Measurements from ENCODE around the gene IPO4. TPM values are rescaled to one million over a fixed set of nuclear protein-coding genes. Genes with fewer than 3 reads are reported as not detected.

Gene IPO4
- total RNA-seq, 1 donor from 2014 or later: 46.3 TPM

DNA sequence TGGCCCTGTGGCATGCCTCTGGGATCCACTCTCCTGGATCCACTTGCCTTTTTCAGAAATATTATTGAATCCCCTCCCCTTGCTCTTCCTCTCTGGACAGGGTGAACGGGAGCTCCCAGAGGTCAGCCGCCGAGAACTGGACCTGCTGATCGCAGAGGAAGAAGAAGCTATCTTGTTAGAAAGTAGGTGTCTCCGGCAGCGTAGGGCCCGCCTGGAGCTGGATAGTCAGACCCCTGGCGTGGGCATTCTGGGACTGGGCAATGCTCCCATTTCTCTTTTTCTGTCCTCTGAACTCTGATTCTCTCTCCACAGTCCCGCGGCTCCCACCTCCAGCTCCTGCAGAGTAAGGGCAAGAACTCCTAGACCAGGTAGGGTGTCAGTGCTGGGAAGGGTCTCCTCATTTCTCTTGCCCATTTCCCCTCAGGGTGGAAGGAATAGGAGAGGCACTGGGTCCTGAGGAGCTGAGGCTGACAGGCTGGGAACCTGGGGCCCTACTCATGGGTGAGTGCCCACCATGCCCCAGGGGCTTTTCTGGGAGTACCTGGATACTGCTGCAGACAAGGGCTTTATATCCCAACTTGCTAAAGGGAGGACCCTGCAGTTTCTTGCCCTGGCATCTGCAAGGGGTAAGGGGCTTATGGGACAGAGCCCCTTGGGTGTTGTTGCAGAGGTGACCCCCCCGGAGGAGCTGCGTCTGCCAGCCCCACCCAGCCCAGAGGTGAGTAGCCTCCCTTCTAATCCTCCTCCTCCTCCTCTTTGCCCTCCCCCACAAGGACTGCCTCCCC is 11.4 kb downstream of the IPO4 start:
- no peak for DNase-seq (ENCODE audit: low spot score)

DNA sequence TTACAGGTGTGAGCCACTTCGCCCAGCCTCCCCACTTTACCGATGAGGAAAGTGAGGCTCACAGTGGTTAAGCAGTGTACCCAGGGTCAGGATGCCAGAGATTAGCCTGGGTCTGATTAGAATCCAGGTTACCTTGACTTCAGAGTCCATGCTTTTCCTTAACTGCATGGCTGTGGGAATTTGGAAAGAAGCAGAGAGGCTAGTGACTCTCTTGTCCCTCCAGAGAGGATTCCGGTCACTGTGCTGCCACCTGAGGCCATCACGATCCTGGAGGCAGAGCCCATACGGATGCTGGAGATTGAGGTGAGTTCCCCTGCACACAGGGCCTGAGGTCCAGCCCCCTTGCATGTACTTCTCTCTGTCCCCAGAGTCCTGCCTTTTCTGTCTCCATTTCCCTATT is 12.0 kb downstream of the IPO4 start:
- no peak for DNase-seq (ENCODE audit: low spot score)

DNA sequence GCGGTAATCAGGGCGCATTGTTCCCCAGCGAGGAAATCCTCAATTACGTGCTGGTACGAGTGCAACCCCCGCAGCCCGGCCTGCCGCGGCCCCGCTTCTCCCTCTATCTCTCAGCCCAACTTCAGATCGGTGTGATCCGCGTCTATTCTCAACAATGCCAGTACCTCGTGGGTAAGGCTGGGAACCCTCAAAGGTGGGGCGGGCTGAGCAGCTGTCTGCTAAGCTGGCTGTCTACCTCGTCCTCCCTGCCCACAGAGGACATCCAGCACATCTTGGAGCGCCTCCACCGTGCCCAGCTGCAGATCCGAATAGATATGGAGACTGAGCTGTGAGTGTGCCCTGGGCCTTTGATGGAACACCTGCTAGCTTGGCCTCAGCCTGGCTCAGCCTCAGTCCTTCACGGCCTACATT is 15.7 kb downstream of the IPO4 start:
- DNase-seq (ENCODE audit: low spot score): no peak

DNA sequence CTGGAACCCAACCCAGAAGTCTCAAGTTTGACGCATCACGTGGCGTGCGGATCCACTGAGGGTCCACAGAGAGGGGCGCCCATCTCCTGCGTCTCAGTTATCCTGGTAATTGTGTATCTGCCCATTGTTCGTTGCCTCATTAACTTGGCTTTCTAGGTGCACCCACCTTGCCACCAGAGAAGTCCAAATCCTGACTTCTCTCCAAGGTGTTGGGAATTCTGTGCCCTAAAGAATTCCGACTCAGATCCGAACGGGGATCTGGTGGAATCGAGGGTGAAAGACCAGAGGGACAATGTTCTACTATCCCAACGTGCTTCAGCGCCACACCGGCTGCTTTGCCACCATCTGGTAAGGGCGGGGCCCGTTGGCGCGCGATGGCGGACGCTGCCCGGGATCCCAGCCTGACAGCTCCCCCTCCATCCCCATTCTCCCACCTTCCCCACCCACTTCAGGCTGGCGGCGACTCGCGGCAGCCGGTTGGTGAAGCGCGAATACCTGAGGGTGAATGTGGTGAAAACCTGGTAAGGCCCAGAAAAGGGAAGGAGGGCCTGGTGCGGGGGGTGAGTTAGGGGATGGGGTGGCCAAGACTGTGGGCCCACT is 16.3 kb downstream of the IPO4 start:
- DNase-seq (ENCODE audit: low spot score): no peak

DNA sequence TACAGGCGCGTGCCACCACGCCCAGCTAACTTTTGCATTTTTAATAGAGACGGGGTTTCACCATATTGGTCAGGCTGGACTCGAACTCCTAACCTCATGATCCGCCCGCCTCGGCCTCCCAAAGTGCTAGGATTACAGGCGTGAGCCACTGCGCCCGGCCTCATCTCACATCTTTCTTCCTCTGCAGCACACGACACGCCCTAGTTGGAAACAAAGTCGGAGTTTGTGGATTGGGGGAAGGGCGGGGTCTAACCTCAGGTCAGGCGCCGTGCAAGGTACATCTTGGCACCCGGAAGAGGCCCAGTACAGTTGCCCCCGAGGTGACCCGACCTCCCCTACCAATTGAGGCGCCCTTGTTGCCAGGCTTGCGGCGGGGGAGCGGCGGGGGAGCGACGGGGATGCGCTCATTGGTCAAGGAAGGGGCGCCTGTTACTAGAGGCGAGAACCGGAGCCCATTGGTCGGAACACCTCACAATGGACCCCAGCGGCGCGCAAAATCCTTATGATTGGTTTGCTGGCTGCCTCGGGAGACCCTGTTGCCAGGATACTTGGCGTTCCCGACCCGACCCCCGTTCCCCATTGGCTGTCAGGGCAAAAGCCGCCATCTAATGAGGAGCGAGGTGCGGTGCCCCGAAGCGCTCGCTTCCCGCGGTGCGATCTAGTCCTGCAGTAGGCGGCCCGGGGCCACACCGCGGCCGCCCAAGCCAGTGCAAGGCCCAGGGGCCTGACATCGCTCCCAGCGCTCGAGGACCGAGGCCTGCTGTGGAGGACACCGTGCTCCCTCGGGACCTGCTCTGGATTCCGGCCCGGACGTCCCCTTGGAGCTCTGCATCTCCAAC is 17.0 kb downstream of the IPO4 start, which contains the start of gene REC8:
Gene REC8 (plus strand): TSS at position 659 of the 839 bp plus-strand sequence. CDS start 473 bp downstream, outside the sequence.
- no peak for DNase-seq (ENCODE audit: low spot score)

DNA sequence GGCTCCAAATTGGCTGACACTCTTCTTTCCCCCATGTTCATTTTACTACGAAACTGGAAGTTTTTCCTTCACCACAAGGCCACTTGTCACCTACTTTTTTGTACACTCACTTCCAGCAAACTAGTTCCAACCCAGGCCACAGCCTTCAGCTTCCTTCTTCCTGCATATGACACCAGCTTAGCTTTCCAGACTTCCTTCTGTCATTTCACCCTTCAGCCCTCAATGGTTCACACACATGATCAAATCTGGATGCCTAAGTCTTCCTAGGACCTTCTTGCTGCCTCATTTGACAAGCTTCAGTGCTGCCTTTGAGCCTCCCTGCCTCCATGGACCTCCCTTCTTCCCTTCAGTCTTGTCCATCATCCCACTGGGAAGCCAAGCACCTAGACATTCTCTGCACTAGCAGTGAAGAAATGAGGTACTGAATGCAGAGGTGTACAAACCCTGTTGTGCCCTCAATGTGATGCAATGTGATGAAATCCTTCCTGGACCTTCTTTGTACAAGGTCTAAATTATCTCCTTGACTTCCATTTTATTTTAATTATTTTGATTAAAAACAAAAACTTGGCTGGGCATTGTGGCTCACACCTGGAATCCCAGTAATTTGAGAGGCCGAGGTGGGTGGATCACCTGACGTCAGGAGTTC is 21.0 kb downstream of the IPO4 start:
- no peak for DNase-seq (ENCODE audit: low spot score)

DNA sequence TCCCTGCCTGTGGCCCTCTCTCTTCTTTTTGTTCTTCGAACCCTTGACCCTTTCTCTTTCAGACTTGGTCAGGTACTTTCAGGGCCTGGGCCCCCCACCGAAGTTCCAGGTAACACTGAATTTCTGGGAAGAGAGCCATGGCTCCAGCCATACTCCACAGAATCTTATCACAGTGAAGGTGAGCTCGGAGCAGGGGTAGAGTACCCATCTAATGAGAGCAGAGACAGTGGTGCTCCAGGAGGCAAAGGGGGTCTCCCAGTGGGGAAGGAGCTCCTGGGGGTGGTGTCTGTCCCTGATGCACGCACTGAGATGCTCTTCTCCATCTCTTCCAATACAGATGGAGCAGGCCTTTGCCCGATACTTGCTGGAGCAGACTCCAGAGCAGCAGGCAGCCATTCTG is 22.8 kb downstream of the IPO4 start:
- no peak for DNase-seq (ENCODE audit: low spot score)

DNA sequence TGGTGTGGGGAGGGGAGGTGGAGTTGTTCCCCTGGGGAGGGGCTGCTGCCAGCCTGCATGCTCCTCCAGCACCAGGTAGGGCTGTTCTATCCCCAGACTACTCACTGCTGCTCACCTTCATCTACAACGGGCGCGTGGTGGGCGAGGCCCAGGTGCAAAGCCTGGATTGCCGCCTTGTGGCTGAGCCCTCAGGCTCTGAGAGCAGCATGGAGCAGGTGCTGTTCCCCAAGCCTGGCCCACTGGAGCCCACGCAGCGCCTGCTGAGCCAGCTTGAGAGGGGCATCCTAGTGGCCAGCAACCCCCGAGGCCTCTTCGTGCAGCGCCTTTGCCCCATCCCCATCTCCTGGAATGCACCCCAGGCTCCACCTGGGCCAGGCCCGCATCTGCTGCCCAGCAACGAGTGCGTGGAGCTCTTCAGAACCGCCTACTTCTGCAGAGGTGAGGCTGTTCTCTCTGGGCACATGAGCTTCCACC is 24.1 kb downstream of the IPO4 start:
- no peak for DNase-seq (ENCODE audit: low spot score)

DNA sequence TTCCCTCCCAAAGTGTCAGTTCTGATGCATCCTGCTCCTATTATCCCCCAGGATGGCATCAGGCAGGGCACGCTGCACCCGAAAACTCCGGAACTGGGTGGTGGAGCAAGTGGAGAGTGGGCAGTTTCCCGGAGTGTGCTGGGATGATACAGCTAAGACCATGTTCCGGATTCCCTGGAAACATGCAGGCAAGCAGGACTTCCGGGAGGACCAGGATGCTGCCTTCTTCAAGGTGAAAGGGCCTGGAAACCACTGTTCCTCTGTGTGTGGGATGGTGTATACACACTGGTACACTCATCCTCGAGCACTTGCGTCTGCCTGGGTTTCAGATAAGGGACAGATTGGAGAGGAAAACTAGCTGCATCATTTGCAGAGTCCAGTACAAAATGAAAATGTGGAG is 26.5 kb downstream of the IPO4 start:
- no peak for DNase-seq (ENCODE audit: low spot score)

DNA sequence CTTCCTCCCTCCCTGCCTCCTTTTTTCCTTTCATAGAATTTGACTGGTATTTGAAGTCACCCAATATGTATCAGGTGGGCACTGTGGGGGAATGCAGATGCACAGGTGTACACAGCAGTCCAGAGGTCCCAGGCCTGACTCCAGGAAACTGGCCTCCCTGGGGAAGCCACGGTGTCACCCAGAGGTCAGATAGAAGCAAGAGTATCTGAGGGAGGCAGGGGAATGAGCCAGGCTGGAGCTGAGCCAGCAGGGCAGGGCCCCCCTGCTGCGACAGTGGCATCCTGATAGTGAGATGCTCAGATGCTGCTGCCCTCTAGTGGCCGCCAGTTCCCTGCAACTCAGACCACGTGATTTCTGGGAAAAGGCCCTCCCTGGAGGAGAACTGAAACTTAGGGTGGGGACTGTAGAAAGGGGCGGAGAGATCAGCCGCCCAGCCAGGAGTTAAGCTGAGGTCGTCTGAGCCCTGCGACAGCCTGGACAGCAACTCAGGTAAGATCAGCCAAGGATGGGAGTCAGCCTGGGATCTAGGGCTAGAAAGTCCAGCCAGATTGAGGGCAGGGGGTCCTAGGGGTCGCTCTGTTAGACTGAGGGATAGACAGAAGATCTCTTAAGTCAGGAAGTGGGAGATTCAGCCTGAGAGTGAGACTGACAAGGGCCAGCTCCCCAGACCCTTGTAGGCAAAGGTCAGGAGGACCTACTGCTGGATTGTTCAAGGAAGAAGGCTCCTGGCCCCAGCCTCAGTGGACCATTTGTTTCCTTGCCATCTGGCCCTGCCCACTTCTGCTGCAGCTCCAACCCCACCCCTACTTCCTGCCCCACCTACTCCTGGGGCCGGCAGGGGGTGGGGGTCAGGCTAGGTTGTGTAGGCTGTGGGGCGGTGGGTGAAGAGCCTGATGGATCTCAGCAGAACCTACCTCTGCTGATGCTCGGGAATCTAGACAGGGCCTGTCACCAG is 27.5 kb downstream of the IPO4 start, which contains the start of gene IRF9:
Gene IRF9 (plus strand): TSS at position 416 of the 955 bp plus-strand sequence. CDS start 880 bp downstream, outside the sequence.
- peak; percentile 98 for DNase-seq (ENCODE audit: low spot score)

DNA sequence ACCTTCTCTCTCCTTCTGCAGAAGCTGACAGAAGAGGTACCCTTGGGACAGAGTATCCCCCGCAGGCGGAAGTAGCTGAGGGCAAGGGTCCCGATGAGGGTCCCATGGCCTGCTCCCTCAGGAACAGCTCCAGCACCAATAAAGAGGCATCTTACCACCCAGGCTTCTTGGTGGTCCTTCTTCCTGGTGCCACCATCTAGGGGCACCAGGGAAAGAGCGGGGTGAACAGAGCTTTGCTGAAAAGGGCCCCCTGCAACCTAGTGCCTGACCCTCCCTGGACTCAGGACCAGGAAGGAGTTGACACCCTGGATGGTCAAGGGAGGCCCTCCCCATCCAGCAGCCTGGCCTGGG is 28.1 kb downstream of the IPO4 start:
- DNase-seq (ENCODE audit: low spot score): no peak

DNA sequence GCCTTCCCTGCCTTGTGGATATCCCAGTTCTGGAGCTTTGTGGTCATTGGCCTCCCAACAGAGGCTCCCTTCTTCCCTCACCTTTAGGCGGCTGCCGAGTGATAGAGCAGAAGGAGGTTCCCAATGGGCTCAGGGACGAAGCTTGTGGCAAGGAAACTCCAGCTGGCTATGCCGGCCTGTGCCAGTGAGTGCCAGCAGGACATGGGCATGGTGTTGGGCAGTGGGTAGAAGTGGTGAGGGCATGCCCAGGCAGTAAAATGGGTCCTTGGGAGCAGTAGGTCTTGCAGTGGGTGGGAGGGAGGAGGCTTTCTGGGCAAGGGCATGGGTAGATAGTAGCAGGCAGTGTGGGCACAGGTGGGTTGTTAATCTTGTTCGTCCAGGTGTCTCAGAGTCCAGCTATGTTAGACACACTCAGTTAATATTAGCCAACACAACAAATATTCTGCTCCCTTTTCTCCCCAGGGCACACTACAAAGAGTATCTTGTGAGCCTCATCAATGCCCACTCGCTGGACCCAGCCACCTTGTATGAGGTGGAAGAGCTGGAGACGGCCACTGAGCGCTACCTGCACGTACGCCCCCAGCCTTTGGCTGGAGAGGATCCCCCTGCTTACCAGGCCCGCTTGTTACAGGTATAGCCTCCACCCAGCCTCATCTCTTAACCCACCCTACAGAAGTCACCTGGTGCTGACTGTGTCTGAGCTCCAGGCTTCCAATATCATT is 28.7 kb downstream of the IPO4 start:
- DNase-seq (ENCODE audit: low spot score): no peak

DNA sequence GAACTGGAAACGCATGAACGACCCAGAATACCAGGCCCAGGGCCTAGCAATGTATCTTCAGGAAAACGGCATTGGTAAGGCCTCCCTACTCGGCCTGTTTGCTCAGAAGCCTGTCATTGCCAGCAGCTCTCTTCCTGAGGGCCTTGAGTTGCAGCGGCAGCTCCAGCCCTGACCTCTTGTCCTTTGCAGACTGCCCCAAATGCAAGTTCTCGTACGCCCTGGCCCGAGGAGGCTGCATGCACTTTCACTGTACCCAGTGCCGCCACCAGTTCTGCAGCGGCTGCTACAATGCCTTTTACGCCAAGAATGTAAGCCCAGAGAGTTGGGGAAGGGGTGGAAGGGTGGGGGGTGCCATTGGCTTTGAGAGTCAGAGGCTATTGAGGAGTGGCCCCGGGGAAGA is 31.3 kb downstream of the IPO4 start:
- DNase-seq (ENCODE audit: low spot score): no peak

DNA sequence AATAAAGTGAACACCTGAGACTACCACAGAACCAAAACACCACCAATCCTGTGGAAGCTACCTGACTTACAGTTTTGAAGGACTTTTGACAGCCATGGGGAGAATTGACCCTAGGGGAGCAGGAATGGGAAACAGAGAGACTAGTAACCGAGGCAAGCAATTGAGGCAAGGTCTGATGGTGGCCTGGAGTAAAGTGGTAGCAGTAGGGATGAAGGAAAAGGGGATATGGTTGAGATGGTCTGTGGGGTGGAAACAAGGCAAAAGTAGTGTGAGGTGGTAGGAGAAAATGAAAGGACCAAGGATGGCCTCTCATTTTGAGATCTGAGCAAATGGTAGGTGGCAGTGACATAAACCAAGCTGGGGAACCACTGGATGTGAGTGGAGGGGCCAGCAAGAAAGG is 31.8 kb downstream of the IPO4 start:
- no peak for DNase-seq (ENCODE audit: low spot score)

DNA sequence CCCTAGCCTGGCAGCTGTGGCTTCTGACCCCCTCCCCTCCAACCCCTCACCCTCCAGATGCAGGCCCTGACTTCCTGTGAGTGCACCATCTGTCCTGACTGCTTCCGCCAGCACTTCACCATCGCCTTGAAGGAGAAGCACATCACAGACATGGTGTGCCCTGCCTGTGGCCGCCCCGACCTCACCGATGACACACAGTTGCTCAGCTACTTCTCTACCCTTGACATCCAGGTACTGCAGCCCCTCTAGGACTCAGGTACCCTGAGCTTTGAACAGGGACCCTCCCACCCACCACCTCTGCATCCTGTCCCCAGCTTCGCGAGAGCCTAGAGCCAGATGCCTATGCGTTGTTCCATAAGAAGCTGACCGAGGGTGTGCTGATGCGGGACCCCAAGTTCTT is 33.5 kb downstream of the IPO4 start:
- DNase-seq (ENCODE audit: low spot score): no peak

DNA sequence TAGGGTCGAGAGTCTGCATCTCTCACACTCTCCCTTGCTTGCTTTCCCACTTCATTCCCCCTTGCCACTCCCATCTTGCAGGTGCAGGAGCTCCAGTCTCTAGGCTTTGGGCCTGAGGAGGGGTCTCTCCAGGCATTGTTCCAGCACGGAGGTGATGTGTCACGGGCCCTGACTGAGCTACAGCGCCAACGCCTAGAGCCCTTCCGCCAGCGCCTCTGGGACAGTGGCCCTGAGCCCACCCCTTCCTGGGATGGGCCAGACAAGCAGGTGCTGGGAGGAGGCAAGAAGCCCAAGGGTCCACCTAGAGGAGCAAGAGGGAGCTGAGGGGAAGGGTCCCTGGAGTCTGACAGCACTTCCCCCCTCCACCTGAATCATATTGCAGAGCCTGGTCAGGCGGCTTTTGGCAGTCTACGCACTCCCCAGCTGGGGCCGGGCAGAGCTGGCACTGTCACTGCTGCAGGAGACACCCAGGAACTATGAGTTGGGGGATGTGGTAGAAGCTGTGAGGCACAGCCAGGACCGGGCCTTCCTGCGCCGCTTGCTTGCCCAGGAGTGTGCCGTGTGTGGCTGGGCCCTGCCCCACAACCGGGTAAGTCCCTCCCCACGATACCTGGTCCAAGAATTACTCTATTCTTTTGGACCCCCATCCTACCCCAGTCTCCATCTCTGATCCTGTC is 37.1 kb downstream of the IPO4 start:
- no peak for DNase-seq (ENCODE audit: low spot score)

DNA sequence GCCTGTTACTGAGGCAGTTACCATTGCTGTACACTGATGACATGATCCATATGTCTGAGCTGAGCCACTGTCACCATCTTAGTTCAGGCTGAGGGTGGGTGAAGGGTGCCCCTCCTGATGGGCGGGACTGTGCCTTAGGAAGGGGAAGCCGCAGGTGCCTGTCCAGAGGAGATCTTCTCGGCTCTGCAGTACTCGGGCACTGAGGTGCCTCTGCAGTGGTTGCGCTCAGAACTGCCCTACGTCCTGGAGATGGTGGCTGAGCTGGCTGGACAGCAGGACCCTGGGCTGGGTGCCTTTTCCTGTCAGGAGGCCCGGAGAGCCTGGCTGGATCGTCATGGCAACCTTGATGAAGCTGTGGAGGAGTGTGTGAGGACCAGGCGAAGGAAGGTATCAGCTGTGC is 37.6 kb downstream of the IPO4 start:
- no peak for DNase-seq (ENCODE audit: low spot score)

DNA sequence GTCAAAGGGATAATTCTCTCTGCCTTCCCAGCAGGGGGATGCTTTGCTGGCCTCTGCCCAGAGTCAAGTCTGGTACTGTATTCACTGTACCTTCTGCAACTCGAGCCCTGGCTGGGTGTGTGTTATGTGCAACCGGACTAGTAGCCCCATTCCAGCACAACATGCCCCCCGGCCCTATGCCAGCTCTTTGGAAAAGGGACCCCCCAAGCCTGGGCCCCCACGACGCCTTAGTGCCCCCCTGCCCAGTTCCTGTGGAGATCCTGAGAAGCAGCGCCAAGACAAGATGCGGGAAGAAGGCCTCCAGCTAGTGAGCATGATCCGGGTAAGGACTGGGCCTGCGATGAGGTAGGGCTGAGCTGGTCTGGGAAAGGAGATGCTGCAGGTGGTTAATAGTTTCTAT is 38.0 kb downstream of the IPO4 start:
- no peak for DNase-seq (ENCODE audit: low spot score)

DNA sequence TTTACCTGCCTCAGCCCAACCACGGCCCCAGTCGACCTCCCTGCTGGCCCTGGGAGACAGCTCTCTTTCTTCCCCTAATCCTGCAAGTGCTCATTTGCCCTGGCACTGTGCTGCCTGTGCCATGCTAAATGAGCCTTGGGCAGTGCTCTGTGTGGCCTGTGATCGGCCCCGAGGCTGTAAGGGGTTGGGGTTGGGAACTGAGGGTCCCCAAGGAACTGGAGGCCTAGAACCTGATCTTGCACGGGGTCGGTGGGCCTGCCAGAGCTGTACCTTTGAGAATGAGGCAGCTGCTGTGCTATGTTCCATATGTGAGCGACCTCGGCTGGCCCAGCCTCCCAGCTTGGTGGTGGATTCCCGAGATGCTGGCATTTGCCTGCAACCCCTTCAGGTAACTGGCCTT is 38.6 kb downstream of the IPO4 start:
- no peak for DNase-seq (ENCODE audit: low spot score)

Measured in mesenteric fat pad (tissue), 1 donor.